ENCODE data around the gene CD300LD.
"Not testable (repeated sequence)": the region's sequence is repeated elsewhere in the genome, so short reads cannot be mapped to it uniquely, and the experiment has no call there.

Gene CD300LD

GRCh38 chr17:74606050-74606449 is 14.0 kb upstream of the CD300LD start:
- DNase-seq (ENCODE audit: low read depth in 2 of 2): no peak

DNA sequence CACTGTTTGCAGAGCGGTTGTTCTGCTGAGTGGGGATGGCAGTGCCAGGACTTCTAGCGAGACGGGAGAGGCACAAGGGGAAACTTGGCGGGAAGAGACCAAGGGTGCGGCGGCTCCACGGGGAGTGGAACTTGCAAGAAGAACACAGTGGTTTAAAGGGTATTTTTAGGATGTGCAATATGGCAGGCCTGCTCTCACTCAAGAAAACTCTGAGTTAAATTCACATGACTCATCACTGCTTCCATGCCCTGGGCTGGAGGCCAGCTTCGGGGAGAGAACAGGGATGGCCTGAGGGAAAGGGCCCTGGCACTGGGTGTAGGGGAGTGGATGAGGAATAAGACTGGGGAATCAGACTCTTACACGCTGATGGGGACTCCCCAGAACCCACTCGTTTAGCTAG is 13.3 kb upstream of the CD300LD start:
- no peak for DNase-seq (ENCODE audit: low read depth in 2 of 2)

GRCh38 chr17:74604761-74605160 is 12.7 kb upstream of the CD300LD start:
- no peak for DNase-seq (ENCODE audit: low read depth in 2 of 2)

- no peak for DNase-seq (ENCODE audit: low read depth in 2 of 2)
Measured at GRCh38 chr17:74604200-74604599, 12.1 kb upstream of the CD300LD start.

- DNase-seq (ENCODE audit: low read depth in 2 of 2): no peak
Measured at GRCh38 chr17:74603746-74604145, 11.7 kb upstream of the CD300LD start.

DNA sequence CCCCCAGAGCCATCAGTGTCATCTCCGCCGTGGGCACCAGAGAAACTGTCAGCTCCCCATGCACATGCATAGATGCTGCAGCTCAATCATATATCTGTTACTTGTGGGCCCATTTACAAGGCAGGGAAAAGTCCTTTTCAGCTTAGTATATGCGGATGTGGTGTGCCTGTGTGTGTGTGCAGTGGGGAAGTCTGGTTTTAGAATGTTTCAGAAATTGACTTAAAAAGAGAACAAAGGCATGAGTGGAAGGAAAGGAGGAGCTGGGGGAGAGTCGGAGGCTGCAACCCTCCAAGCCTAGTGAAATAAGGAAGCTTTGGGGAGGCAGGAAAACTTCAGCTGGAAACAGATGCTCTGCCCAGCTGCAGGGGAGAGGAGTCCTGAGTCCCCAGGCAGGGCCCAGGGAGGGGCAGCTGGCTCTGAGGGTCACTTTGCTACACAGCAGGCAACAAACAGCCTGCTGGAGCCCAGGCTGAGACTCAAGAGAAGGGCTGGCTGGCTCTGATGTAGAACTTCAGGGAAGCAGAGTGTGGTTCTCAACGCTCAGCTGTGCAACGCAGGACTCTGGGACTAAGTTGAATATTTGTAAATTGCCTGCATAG is 11.1 kb upstream of the CD300LD start:
- no peak for DNase-seq (ENCODE audit: low read depth in 2 of 2)

DNA sequence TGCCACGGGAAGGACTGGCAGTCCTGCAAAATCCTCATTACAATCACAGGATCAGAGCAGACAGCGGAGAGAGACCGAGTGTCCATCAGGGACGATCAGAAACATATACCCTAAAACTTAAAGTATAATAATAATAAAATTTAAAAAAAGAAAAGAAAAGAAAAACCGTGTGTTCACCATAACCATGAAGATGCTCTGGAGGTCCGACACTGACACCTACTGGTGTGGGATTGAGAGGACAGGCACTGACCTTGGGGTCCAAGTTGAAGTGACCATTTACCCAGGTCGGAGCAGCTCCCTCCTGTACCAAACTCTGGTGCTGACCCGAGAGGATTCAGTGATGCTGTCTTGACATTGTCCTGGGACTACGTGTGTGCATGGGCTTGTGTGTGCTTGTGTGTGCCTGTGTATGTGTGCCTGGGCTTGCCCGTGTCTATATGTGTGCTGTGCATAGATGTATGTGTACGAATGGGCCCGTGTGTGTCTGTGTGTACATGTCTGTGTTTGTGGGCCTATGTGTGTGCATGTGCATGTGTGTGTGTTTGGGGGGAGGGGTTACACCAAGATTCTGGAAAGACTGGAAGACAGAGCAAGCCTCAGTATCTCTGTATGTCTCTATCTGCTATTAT is 10.0 kb upstream of the CD300LD start:
- DNase-seq (ENCODE audit: low read depth in 2 of 2): peak in 1 of 2 donors; percentile 14

DNA sequence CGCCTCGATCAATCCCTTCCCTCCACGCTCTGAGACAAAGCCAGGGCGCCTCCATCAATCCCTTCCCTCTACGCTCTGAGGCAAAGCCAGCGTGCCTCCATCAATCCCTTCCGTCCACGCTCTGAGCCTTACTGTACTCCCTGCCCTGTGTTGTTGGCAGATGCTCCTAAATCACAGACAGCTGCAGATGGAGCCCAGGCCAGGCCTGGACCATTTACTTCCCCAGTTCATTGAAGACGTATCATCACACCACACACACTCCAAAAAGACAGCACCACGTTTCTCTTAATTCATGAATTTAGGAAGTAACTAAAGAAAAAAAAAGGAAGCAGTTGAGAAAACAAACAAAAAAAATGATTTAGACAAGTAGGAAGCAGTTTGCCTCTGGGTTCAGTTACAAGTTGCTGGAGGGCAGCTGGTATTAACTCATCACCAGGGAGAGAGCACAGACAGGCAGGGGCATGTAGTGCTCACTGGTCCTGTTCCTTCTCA is 7.4 kb upstream of the CD300LD start:
- no peak for DNase-seq (ENCODE audit: low read depth in 2 of 2)

DNA sequence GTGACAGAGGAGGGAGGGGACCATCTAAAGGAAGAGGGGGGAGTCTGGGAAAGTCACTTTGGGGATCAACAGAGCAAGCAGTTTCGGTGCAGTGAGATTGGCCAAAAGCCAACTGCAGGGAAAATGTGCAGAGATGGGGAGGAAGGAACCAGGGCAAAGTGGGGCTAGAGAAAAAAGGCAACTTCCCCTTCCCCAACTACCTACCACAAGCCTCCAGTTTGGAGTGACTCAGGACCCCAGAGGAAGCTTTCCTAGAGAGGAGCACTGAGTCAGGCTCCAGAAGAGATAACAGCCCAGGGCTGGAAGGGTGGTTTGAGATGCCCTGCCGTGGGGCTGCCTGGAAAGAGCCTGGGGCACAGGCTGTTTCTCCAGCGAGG is 6.9 kb upstream of the CD300LD start:
- DNase-seq (ENCODE audit: low read depth in 2 of 2): no peak

DNA sequence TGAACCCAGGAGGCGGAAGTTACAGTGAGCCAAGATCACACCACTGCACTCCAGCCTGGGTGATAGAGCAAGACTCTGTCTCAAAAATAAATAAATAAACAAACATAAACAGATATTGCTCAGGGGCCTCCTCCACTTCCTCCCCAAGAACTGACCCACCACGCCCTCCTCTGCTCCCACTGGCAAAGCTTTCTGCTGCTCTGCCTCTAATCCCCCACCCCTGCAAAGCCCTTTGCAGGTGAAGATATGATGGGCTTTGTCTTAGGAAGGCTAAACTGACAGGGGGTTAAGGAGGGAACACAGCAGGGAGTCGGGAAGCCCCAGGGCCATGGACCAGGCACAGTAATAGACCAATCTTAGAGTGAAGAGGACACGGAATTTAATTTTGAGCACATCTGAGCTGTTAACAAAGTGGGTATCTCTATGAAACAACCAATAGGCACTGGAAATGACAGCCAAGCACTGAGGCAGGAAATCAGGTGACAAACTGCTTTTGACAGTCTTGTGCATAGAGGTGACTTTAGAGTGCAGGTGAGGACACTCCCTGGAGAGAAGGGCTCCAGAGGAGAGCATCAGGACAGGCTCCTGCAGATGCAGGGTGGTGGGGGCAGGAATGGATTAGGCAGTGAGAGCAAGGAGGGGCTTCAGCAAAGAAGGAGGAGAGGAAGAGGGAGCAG is 6.4 kb upstream of the CD300LD start:
- DNase-seq (ENCODE audit: low read depth in 2 of 2): no peak

DNA sequence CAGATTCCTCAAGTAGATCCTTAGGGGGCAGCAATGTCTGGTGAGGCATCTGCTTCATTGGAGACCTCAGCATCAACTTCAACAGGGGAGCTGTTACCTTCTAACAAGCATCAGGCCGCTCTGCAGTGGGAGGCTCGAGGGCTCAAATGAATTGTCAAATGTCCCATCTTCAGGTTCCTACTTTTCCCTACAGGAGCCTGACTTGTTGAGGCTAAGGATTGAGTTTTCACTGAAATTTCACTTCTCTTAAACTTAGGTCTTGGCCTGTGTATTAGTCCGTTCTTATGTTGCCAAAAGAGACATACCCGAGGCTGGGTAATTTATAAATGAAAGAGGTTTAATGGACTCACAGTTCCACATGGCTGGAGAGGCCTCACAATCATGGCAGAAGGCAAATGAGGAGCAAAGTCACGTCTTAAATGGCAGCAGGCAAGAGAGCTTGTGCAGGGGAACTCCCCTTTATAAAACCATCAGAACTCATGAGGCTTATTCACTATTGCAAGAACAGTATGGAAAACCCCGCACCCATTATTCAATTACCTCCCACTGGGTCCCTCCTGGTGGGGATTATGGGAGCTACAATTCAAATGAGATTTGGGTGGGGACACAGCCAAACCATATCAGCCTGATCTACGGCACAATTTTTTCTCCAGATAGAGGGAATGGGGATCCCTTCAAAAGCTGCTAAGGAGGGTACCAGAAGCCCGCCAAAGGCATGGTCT is 5.1 kb upstream of the CD300LD start:
- DNase-seq (ENCODE audit: low read depth in 2 of 2): no peak

GRCh38 chr17:74595037-74595750 is 3.1 kb upstream of the CD300LD start:
- no peak for DNase-seq (ENCODE audit: low read depth in 2 of 2)

DNA sequence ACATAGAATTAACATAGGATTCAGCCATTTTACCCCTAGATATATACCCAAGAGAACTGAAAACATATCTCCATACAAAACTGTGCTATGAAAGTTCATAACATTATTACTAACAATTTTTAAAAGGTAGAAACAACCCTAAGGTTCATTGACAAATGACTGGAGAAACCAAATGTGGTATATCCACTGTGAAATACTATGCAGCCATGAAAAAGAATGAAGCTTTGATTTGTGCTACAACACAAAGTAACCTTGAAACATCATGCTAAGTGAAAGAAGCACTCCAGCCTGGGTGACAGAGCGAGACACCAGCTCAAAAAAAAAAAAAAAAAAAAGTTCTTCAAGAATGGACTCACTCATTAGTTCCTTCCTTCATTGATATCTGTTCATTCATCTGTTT is 580 bp downstream of the CD300LD start:
- DNase-seq (ENCODE audit: low read depth in 2 of 2): no peak

- DNase-seq (ENCODE audit: low read depth in 2 of 2): no peak
Measured at GRCh38 chr17:74585711-74586110, 6.4 kb downstream of the CD300LD start.

- no peak for DNase-seq (ENCODE audit: low read depth in 2 of 2)
Measured at GRCh38 chr17:74584292-74585060, 7.6 kb downstream of the CD300LD start.

- DNase-seq (ENCODE audit: low read depth in 2 of 2): no peak
Measured at GRCh38 chr17:74582633-74583032, 9.4 kb downstream of the CD300LD start.

DNA sequence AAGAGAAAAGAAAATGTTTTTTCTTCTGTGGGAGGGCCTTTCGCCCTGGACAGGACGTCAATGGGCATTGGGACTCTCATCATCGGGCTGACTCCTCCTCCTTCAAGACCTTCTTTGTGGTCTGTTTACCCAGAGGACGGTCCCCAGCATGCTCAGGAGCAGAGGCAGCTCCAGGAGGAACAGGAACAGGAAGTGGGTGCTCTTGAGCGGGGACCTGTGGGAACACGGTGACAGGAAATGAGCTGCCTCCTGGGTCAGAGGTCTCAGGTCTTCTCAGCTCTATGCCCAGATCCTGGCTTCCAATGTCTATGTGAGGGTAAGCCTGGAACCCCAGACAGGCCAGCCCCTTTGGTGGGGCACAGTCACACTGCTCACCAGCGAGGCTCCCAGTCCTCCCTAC is 12.2 kb downstream of the CD300LD start:
- no peak for DNase-seq (ENCODE audit: low read depth in 2 of 2)

DNA sequence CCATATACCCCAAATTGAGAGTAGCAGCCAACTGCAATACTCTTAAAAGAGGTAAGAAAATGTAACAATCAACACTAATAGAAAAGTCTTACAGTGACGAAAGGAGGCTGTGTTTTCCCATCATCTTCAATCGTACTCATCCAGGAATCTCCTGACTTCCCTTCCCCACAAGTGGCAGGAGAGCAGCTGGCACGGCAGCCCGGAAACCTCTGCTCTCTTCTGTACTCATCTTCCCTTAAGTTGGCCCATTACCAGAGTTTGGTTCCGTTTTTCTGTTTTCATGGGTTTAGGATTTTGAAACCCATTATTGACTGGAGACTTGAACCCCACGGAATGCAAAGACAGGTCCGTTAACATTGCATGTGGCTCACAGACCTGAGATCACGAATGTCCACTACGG is 13.1 kb downstream of the CD300LD start:
- DNase-seq (ENCODE audit: low read depth in 2 of 2): no peak

DNA sequence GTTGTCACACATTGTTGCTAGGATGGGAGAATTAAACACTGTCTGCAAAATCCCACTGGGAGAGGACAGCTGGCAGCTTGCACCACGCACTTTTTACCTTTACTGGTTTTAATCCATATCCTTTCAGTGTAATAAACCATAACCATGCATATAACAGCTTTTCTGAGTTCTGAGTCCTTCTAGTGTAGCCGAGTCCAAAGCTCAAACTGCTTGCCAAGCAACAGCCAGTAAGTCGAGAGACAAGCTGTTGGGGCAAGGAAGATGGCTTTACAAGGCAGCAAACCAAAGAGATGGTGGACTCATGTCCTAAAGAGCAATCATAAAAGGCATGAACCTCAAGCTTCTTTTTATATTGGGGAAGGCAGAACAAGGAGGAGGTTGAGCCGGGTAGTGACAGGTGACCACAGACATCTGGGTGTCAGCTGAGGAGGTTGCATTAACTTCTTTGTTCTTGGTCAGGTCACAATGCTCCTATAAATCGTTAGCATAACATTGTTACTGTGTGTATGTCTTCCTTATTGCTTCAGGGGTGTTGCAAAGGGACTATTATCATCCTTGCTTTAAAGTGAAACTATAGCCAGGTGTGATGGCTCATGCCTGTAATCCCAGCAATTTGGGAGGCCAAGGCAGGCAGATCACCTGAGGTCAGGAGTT is 17.5 kb downstream of the CD300LD start:
- no peak for DNase-seq (ENCODE audit: low read depth in 2 of 2)

GRCh38 chr17:74573635-74574034 is 18.4 kb downstream of the CD300LD start:
- DNase-seq (ENCODE audit: low read depth in 2 of 2): not testable (repeated sequence)

DNA sequence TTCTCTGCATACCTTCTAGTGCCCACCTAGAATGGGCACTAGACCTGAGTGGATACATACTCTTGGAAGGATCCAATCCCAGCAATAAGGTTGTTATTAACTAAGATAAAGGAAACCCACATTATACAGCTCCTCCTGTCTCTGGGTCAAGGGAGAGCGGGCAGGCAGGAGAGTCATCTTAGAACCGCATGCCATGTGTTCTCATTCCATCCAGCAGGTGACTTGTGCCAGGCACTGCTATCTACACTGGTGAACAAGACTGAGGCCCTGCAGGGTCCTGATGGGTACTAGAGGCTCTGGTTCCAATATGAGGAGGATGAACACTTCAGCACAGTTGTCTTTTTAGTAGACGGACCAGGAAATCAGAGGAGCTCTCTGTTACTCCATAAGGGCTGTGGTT is 18.9 kb downstream of the CD300LD start:
- no peak for DNase-seq (ENCODE audit: low read depth in 2 of 2)

Data from stimulated activated CD8-positive, alpha-beta memory T cell treated with anti-CD3 and anti-CD28 coated beads, Interleukin-2, amount 100 ng/mL, for 48 hours (primary cell).